22Rv1 (cell line): ENCODE data around the gene NFATC1.

Experiments used
- CTCF ChIP-seq: fragments of 450-650 bp; IDR thresholded peaks from 2 replicates; pipeline ENCODE4 v1.5.1; 2017; ENCODE audit warnings: mild to moderate bottlenecking
- ZFX ChIP-seq: fragments of 450-650 bp; IDR thresholded peaks from 2 replicates; pipeline ENCODE4 v1.6.1; 2017; ENCODE audit warnings: antibody characterized with exemption, borderline replicate concordance

- TF ChIP-seq CTCF (no peak), ZFX (no peak)
Measured at GRCh38 chr18:79409313-79409712, 13.6 kb downstream of the NFATC1 start.
